C4-2B (cell line): ENCODE results near the gene NMRK1.

Experiments used
- CTCF ChIP-seq: fragments of 450-650 bp; conservative IDR thresholded peaks from 2 replicates; pipeline ENCODE4 v1.5.1; 2017; ENCODE audit warnings: mild to moderate bottlenecking
- ZFX ChIP-seq: fragments of 450-650 bp; IDR thresholded peaks from 2 replicates; pipeline ENCODE4 v1.6.1; 2017

DNA sequence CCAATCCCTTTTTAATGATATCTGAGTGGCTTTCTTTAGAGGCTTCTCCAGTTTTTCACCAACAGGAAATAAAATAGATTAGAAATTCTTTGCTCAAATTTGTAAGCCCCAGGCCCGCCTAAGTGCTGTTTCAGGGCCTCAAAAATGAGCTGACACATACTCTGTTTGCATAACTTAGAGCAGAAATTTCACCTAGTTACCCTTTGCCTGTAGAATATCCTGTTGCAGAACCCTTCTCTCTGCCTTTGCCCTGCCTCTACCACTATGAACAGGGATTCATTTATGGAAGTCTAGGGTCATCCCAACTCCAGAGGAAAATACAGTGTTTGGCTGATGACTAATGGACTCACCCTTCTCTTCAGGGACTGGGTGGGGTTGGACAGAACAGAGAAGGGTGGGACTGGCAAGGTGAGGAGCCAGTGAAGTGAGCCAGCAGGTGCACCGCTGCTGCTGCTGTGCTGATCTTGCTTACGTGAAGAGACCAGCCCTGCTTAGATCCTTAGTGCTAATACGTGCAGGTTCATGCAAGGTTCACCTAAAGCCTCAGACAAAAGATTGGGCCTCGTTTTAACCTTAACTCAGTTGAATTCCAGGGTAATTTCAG, 23.2 kb upstream of the NMRK1 start:
- TF ChIP-seq CTCF: no peak
- no peak for TF ChIP-seq ZFX
